Smooth muscle cell (in vitro differentiated cells): ENCODE results near the gene OR13J1. TPM values are rescaled to one million over a fixed set of nuclear protein-coding genes. Genes with fewer than 3 reads are reported as not detected.

Experiments
- DNase-seq: peaks from one replicate; lab custom pipeline; 2025; ENCODE audit not compliant: unreplicated experiment; lab: John Stamatoyannopoulos, UW
- H2AFZ ChIP-seq: fragments of 200-600 bp; sonication (generic); 2 replicates; pipeline ENCODE4 v1.6.0; 2016; ENCODE audit warnings: antibody characterized with exemption, low read depth, mild to moderate bottlenecking
- H3F3A ChIP-seq: fragments of 200-600 bp; sonication (generic); 2 replicates; pipeline ENCODE4 v1.6.0; 2017; ENCODE audit warnings: antibody characterized with exemption, low read depth
- H3K27ac ChIP-seq: fragments of 200-600 bp; sonication (generic); 2 replicates; pipeline ENCODE4 v1.5.1; 2016; ENCODE audit warnings: low read depth, mild to moderate bottlenecking
- H3K27me3 ChIP-seq: fragments of 200-600 bp; sonication (generic); 2 replicates; pipeline ENCODE4 v1.6.1; 2016; ENCODE audit warnings: low read depth, mild to moderate bottlenecking
- H3K36me3 ChIP-seq: fragments of 200-600 bp; sonication (generic); 2 replicates; pipeline ENCODE4 v1.5.1; 2016; ENCODE audit warnings: low read depth
- H3K4me1 ChIP-seq: fragments of 200-600 bp; sonication (generic); 2 replicates; pipeline ENCODE4 v1.5.1; 2016; ENCODE audit warnings: low read depth
- H3K4me2 ChIP-seq: fragments of 200-600 bp; sonication (generic); 2 replicates; pipeline ENCODE4 v1.6.0; 2016; ENCODE audit warnings: mild to moderate bottlenecking
- H3K4me3 ChIP-seq: fragments of 200-600 bp; sonication (generic); 2 replicates; pipeline ENCODE4 v1.5.1; 2016; ENCODE audit warnings: mild to moderate bottlenecking
- H3K79me2 ChIP-seq: fragments of 200-600 bp; sonication (generic); 2 replicates; pipeline ENCODE4 v1.6.0; 2016; ENCODE audit warnings: low read depth, mild to moderate bottlenecking
- H3K9ac ChIP-seq: fragments of 200-600 bp; sonication (generic); 2 replicates; pipeline ENCODE4 v1.6.0; 2016; ENCODE audit warnings: low read depth
- H3K9me3 ChIP-seq: fragments of 200-600 bp; sonication (generic); replicated peaks from 2 replicates; pipeline ENCODE4 v1.5.1; 2016; ENCODE audit warnings: low read depth
- H4K20me1 ChIP-seq: fragments of 200-600 bp; sonication (generic); 2 replicates; pipeline ENCODE4 v1.6.0; 2016; ENCODE audit warnings: low read depth
- WGBS: methylation state at CpG from one replicate; pipeline ENCODE4 v1.1.7; 2016; ENCODE audit warnings: low lambda C conversion rate; 5-methylcytosine and 5-hydroxymethylcytosine counted together
- polyA plus RNA-seq: library from polyadenylated mRNA; unstranded; fragments of >200 nt; fragmentation: Nextera tagmentation; extraction: Ambion mirVana; gene quantifications from 2 replicates; pipeline ENCODE4 v1.2.1, GENCODE V29; 2016
- total RNA-seq: library from RNA; depleted of rRNA; stranded (reverse); fragments of >200 nt; gene quantifications from 2 replicates; pipeline ENCODE4 v1.2.3, GENCODE V29; 2014
- TF ChIP-seq, protein P1 (sequence below): fragments of 200-600 bp; sonication (generic); IDR thresholded peaks from 2 replicates; pipeline ENCODE4 v1.5.1; 2017; ENCODE audit warnings: borderline replicate concordance, mild to moderate bottlenecking, antibody characterized with exemption; ENCODE audit not compliant: insufficient read depth, poor library complexity, severe bottlenecking

OR13J1 gene, protein sequence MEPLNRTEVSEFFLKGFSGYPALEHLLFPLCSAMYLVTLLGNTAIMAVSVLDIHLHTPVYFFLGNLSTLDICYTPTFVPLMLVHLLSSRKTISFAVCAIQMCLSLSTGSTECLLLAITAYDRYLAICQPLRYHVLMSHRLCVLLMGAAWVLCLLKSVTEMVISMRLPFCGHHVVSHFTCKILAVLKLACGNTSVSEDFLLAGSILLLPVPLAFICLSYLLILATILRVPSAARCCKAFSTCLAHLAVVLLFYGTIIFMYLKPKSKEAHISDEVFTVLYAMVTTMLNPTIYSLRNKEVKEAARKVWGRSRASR
- total RNA-seq (not detected in 2 replicates), polyA plus RNA-seq (not detected in 2 replicates)

- DNase-seq: no peak
Observed at GRCh38 chr9:35870351-35870923, at the start of gene OR13J1. OR13J1 (minus strand) TSS chr9:35870401; CDS start chr9:35870401, 0 bp downstream.

GRCh38 chr9:35919212-35920008, 49.2 kb upstream of the OR13J1 start:
- H3K9ac ChIP-seq: no peak overlapping the region
- DNase-seq: no peak
- H3F3A ChIP-seq: peaks cover 9% of the 10 kb centered on the region
- TF ChIP-seq, protein P1, sequence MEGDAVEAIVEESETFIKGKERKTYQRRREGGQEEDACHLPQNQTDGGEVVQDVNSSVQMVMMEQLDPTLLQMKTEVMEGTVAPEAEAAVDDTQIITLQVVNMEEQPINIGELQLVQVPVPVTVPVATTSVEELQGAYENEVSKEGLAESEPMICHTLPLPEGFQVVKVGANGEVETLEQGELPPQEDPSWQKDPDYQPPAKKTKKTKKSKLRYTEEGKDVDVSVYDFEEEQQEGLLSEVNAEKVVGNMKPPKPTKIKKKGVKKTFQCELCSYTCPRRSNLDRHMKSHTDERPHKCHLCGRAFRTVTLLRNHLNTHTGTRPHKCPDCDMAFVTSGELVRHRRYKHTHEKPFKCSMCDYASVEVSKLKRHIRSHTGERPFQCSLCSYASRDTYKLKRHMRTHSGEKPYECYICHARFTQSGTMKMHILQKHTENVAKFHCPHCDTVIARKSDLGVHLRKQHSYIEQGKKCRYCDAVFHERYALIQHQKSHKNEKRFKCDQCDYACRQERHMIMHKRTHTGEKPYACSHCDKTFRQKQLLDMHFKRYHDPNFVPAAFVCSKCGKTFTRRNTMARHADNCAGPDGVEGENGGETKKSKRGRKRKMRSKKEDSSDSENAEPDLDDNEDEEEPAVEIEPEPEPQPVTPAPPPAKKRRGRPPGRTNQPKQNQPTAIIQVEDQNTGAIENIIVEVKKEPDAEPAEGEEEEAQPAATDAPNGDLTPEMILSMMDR: no peak
- peak overlapping the region; percentile 43 for H3K27ac ChIP-seq
- peak overlapping the region; percentile 20 for H2AFZ ChIP-seq
- no peak overlapping the region for H3K4me2 ChIP-seq
- WGBS: 81% methylated on average over 3 of the region's 3 CpGs
- H3K36me3 ChIP-seq: no peaks in the 10 kb centered on the region
- no peaks in the 10 kb centered on the region for H3K27me3 ChIP-seq
- H3K4me1 ChIP-seq: peaks cover 7% of the 10 kb centered on the region
- H3K9me3 ChIP-seq: no peaks in the 10 kb centered on the region
- H3K79me2 ChIP-seq: no peaks in the 10 kb centered on the region
- H4K20me1 ChIP-seq: no peaks in the 10 kb centered on the region
- no peak overlapping the region for H3K4me3 ChIP-seq

More at GRCh38 chr9:35870351-35870923, at the start of gene OR13J1:
- no peaks in the 10 kb centered on the region for H3K9me3 ChIP-seq
- TF ChIP-seq, protein P1: no peak
- no peaks in the 10 kb centered on the region for H3F3A ChIP-seq
- H3K4me1 ChIP-seq: no peaks in the 10 kb centered on the region
- H3K4me3 ChIP-seq: no peak within 1 kb of the TSS
- H3K36me3 ChIP-seq: no peaks in the 10 kb centered on the region
- no peak within 1 kb of the TSS for H2AFZ ChIP-seq
- H3K9ac ChIP-seq: no peak within 1 kb of the TSS
- no peaks in the 10 kb centered on the region for H3K79me2 ChIP-seq
- no peak within 1 kb of the TSS for H3K4me2 ChIP-seq
- no peaks in the 10 kb centered on the region for H4K20me1 ChIP-seq
- H3K27me3 ChIP-seq: no peaks in the 10 kb centered on the region
- 92% methylated on average over 8 of the region's 8 CpGs for whole genome bisulfite sequencing
- no peak within 1 kb of the TSS for H3K27ac ChIP-seq

DNA sequence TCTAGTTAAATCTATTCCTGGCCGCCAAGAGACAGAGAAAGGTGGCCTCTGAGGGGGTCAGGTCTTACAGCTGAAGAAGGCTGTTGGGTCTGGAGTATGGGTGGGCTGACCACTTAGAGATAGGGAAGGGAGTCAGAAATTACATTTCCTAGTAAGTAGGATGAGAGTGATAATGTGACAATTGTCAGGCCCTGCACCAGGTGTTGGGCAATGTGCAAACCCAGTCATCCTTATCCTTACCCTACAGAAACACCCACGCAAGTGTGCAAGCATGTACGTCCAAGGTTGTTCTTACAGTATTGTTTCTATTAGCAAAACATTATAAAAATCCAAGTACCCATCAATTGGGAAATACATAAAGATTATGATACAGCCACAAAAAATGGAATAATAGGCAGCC, 48.6 kb upstream of the OR13J1 start:
- no peak for DNase-seq
- 89% methylated on average over 3 of the region's 3 CpGs for WGBS

More for the DNA sequence above, 48.6 kb upstream of the OR13J1 start:
- Histone ChIP-seq H3K4me2 (no peak overlapping the region), H3K9me3 (no peaks in the 10 kb centered on the region), H4K20me1 (no peaks in the 10 kb centered on the region), H3F3A (peaks cover 8% of the 10 kb centered on the region), H3K4me3 (no peak overlapping the region), H2AFZ (no peak overlapping the region), H3K27me3 (no peaks in the 10 kb centered on the region), H3K27ac (no peak overlapping the region), H3K36me3 (no peaks in the 10 kb centered on the region), H3K4me1 (peaks cover 3% of the 10 kb centered on the region), H3K79me2 (no peaks in the 10 kb centered on the region), H3K9ac (no peak overlapping the region)
- TF ChIP-seq, protein P1: no peak
